GM12892 (cell line): ENCODE measurements around the gene TBC1D22A.

Source experiments
- POLR2A ChIP-seq: IDR thresholded peaks from 2 replicates; pipeline ENCODE4 v1.6.1; 2011; ENCODE audit warnings: low read depth, low read length, control low read depth
- POLR2AphosphoS5 ChIP-seq: IDR thresholded peaks from 2 replicates; pipeline ENCODE4 v1.6.1; 2011; ENCODE audit warnings: low read depth, low read length, control low read depth
- TAF1 ChIP-seq: IDR thresholded peaks from 2 replicates; pipeline ENCODE4 v1.6.1; 2011; ENCODE audit warnings: low read depth, mild to moderate bottlenecking, control low read depth, low read length, borderline replicate concordance

- TF ChIP-seq TAF1 (no peak), POLR2A (no peak), POLR2AphosphoS5 (no peak)
Measured at GRCh38 chr22:47163481-47163855, 401.0 kb downstream of the TBC1D22A start.
